Keratinocyte (primary cell): ENCODE results near the gene NOL11. TPM values are rescaled to one million over a fixed set of nuclear protein-coding genes. Genes with fewer than 3 reads are reported as not detected.

Experiments used
- DNase-seq: peaks from one replicate; pipeline ENCODE4 v3.0.0-alpha.2; 2011; ENCODE audit warnings: low read depth, missing footprints, low spot score
- FAIRE-seq: peaks from 2 replicates; lab custom pipeline; 2011; peaks lifted over from hg19 to GRCh38; lab: Jason Lieb, UNC
- H2AFZ ChIP-seq: 2 replicates; pipeline ENCODE4 v1.6.0; 2012; ENCODE audit warnings: low read length, control low read depth, inconsistent platforms; ENCODE audit not compliant: control insufficient read depth
- H3K27ac ChIP-seq: 2 replicates; pipeline ENCODE4 v1.5.1; 2011; ENCODE audit warnings: low read length; ENCODE audit not compliant: control insufficient read depth, insufficient read depth
- H3K27me3 ChIP-seq: 3 replicates; pipeline ENCODE4 v1.6.0; 2011; ENCODE audit warnings: low read length; ENCODE audit not compliant: control insufficient read depth, insufficient read depth; ENCODE audit errors: extremely low read depth
- H3K36me3 ChIP-seq, 2 experiments: 2 replicates in 1 of 2; 3 replicates in 1 of 2; pipeline ENCODE4 v1.5.1; 2011; ENCODE audit warnings: low read length in 2 of 2, mild to moderate bottlenecking in 1 of 2; ENCODE audit not compliant: control insufficient read depth in 2 of 2, insufficient read depth in 2 of 2; ENCODE audit errors: extremely low read depth in 1 of 2
- H3K4me1 ChIP-seq: 3 replicates; pipeline ENCODE4 v1.5.1; 2011; ENCODE audit warnings: low read length; ENCODE audit not compliant: control insufficient read depth, insufficient read depth; ENCODE audit errors: extremely low read depth
- H3K4me2 ChIP-seq: 3 replicates; pipeline ENCODE4 v1.6.0; 2011; ENCODE audit warnings: low read depth, low read length; ENCODE audit not compliant: control insufficient read depth, insufficient read depth; ENCODE audit errors: extremely low read depth
- H3K4me3 ChIP-seq, 3 experiments: fragments of 200-600 bp in 1 of 3; sonication (generic) in 1 of 3; 2 replicates in 2 of 3; 3 replicates in 1 of 3; pipeline ENCODE4 v1.5.1; 2011 to 2016; ENCODE audit warnings: low read length in 3 of 3, mild to moderate bottlenecking in 3 of 3, control low read depth in 2 of 3, inconsistent platforms in 1 of 3, low read depth in 1 of 3, mixed read lengths in 1 of 3, mixed run types in 1 of 3, moderate library complexity in 1 of 3; ENCODE audit not compliant: control insufficient read depth in 2 of 3, insufficient read depth in 2 of 3; ENCODE audit errors: extremely low read depth in 1 of 3
- H3K79me2 ChIP-seq: 2 replicates; pipeline ENCODE4 v1.6.0; 2012; ENCODE audit warnings: low read length; ENCODE audit not compliant: control insufficient read depth, insufficient read depth
- H3K9ac ChIP-seq: 3 replicates; pipeline ENCODE4 v1.6.0; 2011; ENCODE audit warnings: low read length; ENCODE audit not compliant: control insufficient read depth, insufficient read depth; ENCODE audit errors: extremely low read depth
- H3K9me1 ChIP-seq: 3 replicates; pipeline ENCODE4 v1.6.0; 2011; ENCODE audit warnings: low read length; ENCODE audit not compliant: control insufficient read depth, insufficient read depth; ENCODE audit errors: extremely low read depth
- H3K9me3 ChIP-seq: 2 replicates; pipeline ENCODE4 v1.5.1; 2012; ENCODE audit warnings: low read depth, low read length; ENCODE audit not compliant: control insufficient read depth
- H4K20me1 ChIP-seq: 3 replicates; pipeline ENCODE4 v1.6.0; 2011; ENCODE audit warnings: low read length; ENCODE audit not compliant: control insufficient read depth, insufficient read depth; ENCODE audit errors: extremely low read depth
- EZH2 ChIP-seq: IDR thresholded peaks from one replicate; pipeline ENCODE4 v1.6.1; 2012; ENCODE audit warnings: inconsistent platforms, mild to moderate bottlenecking, low read length, moderate library complexity
- dilution Hi-C: fragments of 300-500 bp; cut with MboI; formaldehyde crosslinking; loops from one replicate; pipeline ENCODE4 v1.7.0; 2020; ENCODE audit warnings: low sequenced_read_pairs; ENCODE audit not compliant: extremely low pct_ligation_motif_present
- polyA plus RNA-seq, 5 experiments: library from polyadenylated mRNA; depleted of rRNA in 3 of 5; stranded (reverse) in 3 of 5; stranded (forward) in 1 of 5; unstranded in 1 of 5; fragments of >200 nt; gene quantifications; 1 replicate in 1 of 5; 2 replicates in 3 of 5; 3 replicates in 1 of 5; pipeline versions ENCODE4 v1.2.1 to v1.2.3, GENCODE V29; 2011 to 2012; ENCODE audit warnings: missing spikeins in 2 of 5, low read depth in 1 of 5, low replicate concordance in 1 of 5
- TF ChIP-seq, protein P1 (sequence below), 3 experiments: IDR thresholded peaks in 1 of 3; conservative IDR thresholded peaks in 1 of 3; optimal IDR thresholded peaks in 1 of 3; 2 replicates in 2 of 3; 3 replicates in 1 of 3; pipeline versions ENCODE3 to v1.5.1; 2011; ENCODE audit warnings: low read length in 3 of 3, mild to moderate bottlenecking in 3 of 3, moderate library complexity in 2 of 3, control low read depth in 1 of 3, inconsistent platforms in 1 of 3; ENCODE audit not compliant: insufficient read depth in 2 of 3; ENCODE audit errors: extremely low read depth in 1 of 3

NOL11 gene
- polyA plus RNA-seq, 1 donor (not counting 4 experiments of a cell fraction or from before 2014, with no cell fraction given), result 63.0 TPM

DNA sequence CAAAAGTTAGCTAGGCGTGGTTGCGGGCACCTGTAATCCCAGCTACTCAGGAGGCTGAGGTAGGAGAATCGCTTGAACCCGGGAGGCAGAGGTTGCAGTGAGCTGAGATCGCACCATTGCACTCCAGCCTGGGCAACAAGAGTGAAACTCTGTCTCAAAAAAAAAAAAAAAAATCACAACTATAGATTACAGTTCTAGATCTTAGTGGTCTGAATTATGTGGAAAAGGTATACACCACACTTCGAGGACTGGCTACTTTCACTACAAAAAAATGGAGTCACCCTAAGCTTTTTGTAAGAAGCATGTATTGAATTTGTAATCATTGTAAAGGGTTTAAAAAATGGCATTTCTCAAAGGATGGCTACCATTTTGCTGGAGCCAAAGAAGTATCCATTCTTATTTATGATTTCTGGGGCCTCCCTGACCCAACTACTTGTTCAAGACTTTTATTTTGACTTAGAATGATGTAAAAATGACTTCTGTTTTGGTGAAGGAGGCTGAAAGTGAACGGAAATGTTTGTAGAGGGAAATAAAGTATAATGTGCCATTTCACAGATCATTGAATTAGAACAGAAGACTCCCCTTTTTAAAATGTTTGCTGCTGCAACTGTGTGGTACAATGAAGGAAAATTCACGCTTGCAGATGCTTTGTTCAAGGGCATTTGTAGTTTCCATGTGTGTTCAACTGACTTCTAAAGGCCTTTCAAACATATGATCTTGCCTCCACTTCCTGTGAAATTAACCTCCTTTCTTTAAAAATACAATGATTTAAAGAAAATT is 37.1 kb upstream of the NOL11 start:
- no peaks in the 10 kb centered on the region for H3K4me1 ChIP-seq
- H3K27ac ChIP-seq, result no peak overlapping the region
- H3K27me3 ChIP-seq, result no peaks in the 10 kb centered on the region
- H3K36me3 ChIP-seq, result peaks cover 0 to 8% of the 10 kb centered on the region in 2 experiments
- no peaks in the 10 kb centered on the region for H3K9me1 ChIP-seq
- no peak overlapping the region for H2AFZ ChIP-seq
- H3K4me2 ChIP-seq, result no peak overlapping the region
- no peak overlapping the region for H3K4me3 ChIP-seq
- no peaks in the 10 kb centered on the region for H4K20me1 ChIP-seq
- H3K9ac ChIP-seq, result no peak overlapping the region
- no peak for TF ChIP-seq EZH2
- TF ChIP-seq, protein P1, sequence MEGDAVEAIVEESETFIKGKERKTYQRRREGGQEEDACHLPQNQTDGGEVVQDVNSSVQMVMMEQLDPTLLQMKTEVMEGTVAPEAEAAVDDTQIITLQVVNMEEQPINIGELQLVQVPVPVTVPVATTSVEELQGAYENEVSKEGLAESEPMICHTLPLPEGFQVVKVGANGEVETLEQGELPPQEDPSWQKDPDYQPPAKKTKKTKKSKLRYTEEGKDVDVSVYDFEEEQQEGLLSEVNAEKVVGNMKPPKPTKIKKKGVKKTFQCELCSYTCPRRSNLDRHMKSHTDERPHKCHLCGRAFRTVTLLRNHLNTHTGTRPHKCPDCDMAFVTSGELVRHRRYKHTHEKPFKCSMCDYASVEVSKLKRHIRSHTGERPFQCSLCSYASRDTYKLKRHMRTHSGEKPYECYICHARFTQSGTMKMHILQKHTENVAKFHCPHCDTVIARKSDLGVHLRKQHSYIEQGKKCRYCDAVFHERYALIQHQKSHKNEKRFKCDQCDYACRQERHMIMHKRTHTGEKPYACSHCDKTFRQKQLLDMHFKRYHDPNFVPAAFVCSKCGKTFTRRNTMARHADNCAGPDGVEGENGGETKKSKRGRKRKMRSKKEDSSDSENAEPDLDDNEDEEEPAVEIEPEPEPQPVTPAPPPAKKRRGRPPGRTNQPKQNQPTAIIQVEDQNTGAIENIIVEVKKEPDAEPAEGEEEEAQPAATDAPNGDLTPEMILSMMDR (optimal IDR thresholded peaks at IDR 0.05 in 1 of 3, IDR thresholded peaks at IDR 0.05 in 1 of 3, conservative IDR thresholded peaks at IDR 0.05 in 1 of 3; ENCODE audit: extremely low read depth in 1 of 3, insufficient read depth in 2 of 3, low read length in 3 of 3), result no peak
- DNase-seq (no peak), FAIRE-seq (no peak)
- H3K79me2 ChIP-seq, result no peaks in the 10 kb centered on the region
- dilution Hi-C loops, result no loop called here
- no peaks in the 10 kb centered on the region for H3K9me3 ChIP-seq

- no peaks in the 10 kb centered on the region for H3K9me1 ChIP-seq
- H3K9me3 ChIP-seq, result no peaks in the 10 kb centered on the region
- TF ChIP-seq EZH2, result no peak
- TF ChIP-seq, protein P1 (optimal IDR thresholded peaks at IDR 0.05 in 1 of 3, IDR thresholded peaks at IDR 0.05 in 1 of 3, conservative IDR thresholded peaks at IDR 0.05 in 1 of 3; ENCODE audit: extremely low read depth in 1 of 3, insufficient read depth in 2 of 3, low read length in 3 of 3), result no peak
- DNase-seq (no peak), FAIRE-seq (no peak)
- peaks cover 0 to 11% of the 10 kb centered on the region in 2 experiments for H3K36me3 ChIP-seq
- no peaks in the 10 kb centered on the region for H4K20me1 ChIP-seq
- dilution Hi-C loops, result no loop called here
- H3K4me3 ChIP-seq, result no peak overlapping the region
- no peaks in the 10 kb centered on the region for H3K79me2 ChIP-seq
- H3K27me3 ChIP-seq, result no peaks in the 10 kb centered on the region
- no peaks in the 10 kb centered on the region for H3K4me1 ChIP-seq
- no peak overlapping the region for H3K9ac ChIP-seq
- no peak overlapping the region for H3K27ac ChIP-seq
- H3K4me2 ChIP-seq, result no peak overlapping the region
- no peak overlapping the region for H2AFZ ChIP-seq
These were observed 35.5 kb upstream of the NOL11 start for GRCh38 chr17:67682196-67682595.
